ENCODE measurements around the gene SIGLECL1. TPM values are rescaled to one million over a fixed set of nuclear protein-coding genes. Genes with fewer than 3 reads are reported as not detected.

SIGLECL1 gene
- total and polyA plus RNA-seq, 4 donors = 0.03 TPM; not detected in 3

GRCh38 chr19:51301266-51301665 is 50.4 kb downstream of the SIGLECL1 start:
- ATAC-seq (ENCODE audit: insufficient read depth, low FRiP score) = no peak
- peaks cover 0 to 12% (median 3%) of the 10 kb centered on the region in 4 donors for H3K9me3 ChIP-seq (ENCODE audit: control insufficient read depth in 4 of 4, insufficient read depth in 3 of 4, low read length in 3 of 4)
- H3K9ac ChIP-seq (ENCODE audit: insufficient read depth in 1 of 2, low read length in 2 of 2) = no peak overlapping the region
- H3K4me3 ChIP-seq = no peak overlapping the region
- no peaks in the 10 kb centered on the region for H3K36me3 ChIP-seq (ENCODE audit: control insufficient read depth in 4 of 4, insufficient read depth in 4 of 4, low read length in 4 of 4)
- H3K4me1 ChIP-seq (ENCODE audit: control insufficient read depth in 5 of 5, insufficient read depth in 5 of 5, low read length in 5 of 5) = no peaks in the 10 kb centered on the region
- WGBS, 2 donors = 78 to 86% methylated on average over 7 of the region's 7 CpGs
- no peak for DNase-seq
- peaks cover 0 to 4% (median 0%) of the 10 kb centered on the region in 3 donors for H3K27me3 ChIP-seq (ENCODE audit: control insufficient read depth in 3 of 3, insufficient read depth in 3 of 3, low read length in 2 of 3)
- H3K27ac ChIP-seq (ENCODE audit: low read depth in 1 of 2, low read length in 1 of 2) = no peak overlapping the region
- TF ChIP-seq, protein P1, sequence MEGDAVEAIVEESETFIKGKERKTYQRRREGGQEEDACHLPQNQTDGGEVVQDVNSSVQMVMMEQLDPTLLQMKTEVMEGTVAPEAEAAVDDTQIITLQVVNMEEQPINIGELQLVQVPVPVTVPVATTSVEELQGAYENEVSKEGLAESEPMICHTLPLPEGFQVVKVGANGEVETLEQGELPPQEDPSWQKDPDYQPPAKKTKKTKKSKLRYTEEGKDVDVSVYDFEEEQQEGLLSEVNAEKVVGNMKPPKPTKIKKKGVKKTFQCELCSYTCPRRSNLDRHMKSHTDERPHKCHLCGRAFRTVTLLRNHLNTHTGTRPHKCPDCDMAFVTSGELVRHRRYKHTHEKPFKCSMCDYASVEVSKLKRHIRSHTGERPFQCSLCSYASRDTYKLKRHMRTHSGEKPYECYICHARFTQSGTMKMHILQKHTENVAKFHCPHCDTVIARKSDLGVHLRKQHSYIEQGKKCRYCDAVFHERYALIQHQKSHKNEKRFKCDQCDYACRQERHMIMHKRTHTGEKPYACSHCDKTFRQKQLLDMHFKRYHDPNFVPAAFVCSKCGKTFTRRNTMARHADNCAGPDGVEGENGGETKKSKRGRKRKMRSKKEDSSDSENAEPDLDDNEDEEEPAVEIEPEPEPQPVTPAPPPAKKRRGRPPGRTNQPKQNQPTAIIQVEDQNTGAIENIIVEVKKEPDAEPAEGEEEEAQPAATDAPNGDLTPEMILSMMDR (IDR thresholded peaks at IDR 0.05; ENCODE audit: control extremely low read depth, extremely low read depth) = no peak

GRCh38 chr19:51305479-51305878 is 54.6 kb downstream of the SIGLECL1 start:
- DNase-seq (no peak), ATAC-seq (ENCODE audit: insufficient read depth, low FRiP score) (no peak)
- Histone ChIP-seq H3K4me1 (ENCODE audit: control insufficient read depth in 5 of 5, insufficient read depth in 5 of 5, low read length in 5 of 5) (no peaks in the 10 kb centered on the region), H3K4me3 (no peak overlapping the region), H3K36me3 (ENCODE audit: control insufficient read depth in 4 of 4, insufficient read depth in 4 of 4, low read length in 4 of 4) (no peaks in the 10 kb centered on the region), H3K9me3 (ENCODE audit: control insufficient read depth in 4 of 4, insufficient read depth in 3 of 4, low read length in 3 of 4) (peaks cover 3 to 24% (median 6%) of the 10 kb centered on the region in 4 donors), H3K9ac (ENCODE audit: insufficient read depth in 1 of 2, low read length in 2 of 2) (no peak overlapping the region), H3K27ac (ENCODE audit: low read depth in 1 of 2, low read length in 1 of 2) (no peak overlapping the region), H3K27me3 (ENCODE audit: control insufficient read depth in 3 of 3, insufficient read depth in 3 of 3, low read length in 2 of 3) (peaks cover 0 to 3% (median 0%) of the 10 kb centered on the region in 3 donors)
- TF ChIP-seq, protein P1 (IDR thresholded peaks at IDR 0.05; ENCODE audit: control extremely low read depth, extremely low read depth) = no peak
- WGBS, 2 donors = 90 to 91% methylated on average over 3 of the region's 3 CpGs

DNA sequence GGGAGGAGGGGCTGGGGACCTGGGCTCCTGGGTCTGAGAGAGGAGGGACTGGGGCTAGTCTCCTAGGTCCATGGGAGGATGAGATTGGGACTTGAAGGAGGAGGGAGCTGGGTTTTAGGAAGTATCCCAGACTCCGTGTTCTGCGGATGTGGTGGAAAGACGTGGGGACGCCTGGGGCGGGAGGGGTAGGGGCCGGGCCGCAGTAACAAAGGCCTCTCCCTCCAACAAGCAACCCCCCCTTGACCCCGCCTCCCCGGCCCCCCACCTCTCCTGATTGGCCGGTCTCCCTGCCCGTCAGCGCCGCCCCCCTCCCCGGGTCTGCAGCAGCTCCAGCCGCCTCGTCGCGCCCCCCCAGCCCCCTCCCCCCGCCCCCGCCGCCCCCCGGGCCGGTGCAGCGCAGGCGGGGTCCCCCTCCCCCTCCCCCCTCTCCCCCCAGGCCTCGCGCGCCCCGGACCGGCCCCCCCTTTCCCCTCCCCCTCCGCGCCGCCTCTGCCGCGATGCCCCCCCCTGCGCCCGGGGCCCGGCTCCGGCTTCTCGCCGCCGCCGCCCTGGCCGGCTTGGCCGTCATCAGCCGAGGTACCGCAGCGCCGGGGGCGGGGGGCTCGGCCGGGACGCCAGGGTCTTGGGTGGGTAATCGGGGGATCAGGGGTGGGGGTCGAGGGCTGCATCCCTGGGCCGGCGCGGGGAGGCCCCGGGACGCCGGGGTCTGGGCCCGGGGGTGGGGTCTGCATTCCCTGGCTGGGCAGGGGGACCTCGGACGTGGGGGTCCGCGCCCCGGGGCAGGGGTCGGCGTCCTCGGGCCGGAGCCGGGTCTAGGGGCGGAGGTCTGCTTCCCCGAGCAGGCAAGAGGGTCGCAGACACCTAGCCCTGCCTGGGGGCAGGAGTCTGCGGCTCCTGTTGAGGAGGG is 60.7 kb downstream of the SIGLECL1 start, which contains the start of gene IGLON5:
TSS of gene IGLON5 (plus strand) at position 294 of the 907 bp plus-strand sequence. CDS start at position 498, 204 bp downstream.
- no peak within 1 kb of the TSS for H3K9ac ChIP-seq (ENCODE audit: insufficient read depth in 1 of 2, low read length in 2 of 2)
- DNase-seq (peak; percentile 35 to 74 (median 40)), ATAC-seq (ENCODE audit: insufficient read depth, low FRiP score) (no peak)
- no peak within 1 kb of the TSS for H3K4me3 ChIP-seq
- 5% methylated on average over 30 to 55 of the region's 76 CpGs for WGBS, 2 donors
- no peaks in the 10 kb centered on the region for H3K36me3 ChIP-seq (ENCODE audit: control insufficient read depth in 4 of 4, insufficient read depth in 4 of 4, low read length in 4 of 4)
- H3K9me3 ChIP-seq (ENCODE audit: control insufficient read depth in 4 of 4, insufficient read depth in 3 of 4, low read length in 3 of 4) = peaks cover 3 to 17% (median 5%) of the 10 kb centered on the region in 4 donors
- peaks cover 0 to 9% (median 3%) of the 10 kb centered on the region in 3 donors for H3K27me3 ChIP-seq (ENCODE audit: control insufficient read depth in 3 of 3, insufficient read depth in 3 of 3, low read length in 2 of 3)
- TF ChIP-seq, protein P1 (IDR thresholded peaks at IDR 0.05; ENCODE audit: control extremely low read depth, extremely low read depth) = no peak
- H3K4me1 ChIP-seq (ENCODE audit: control insufficient read depth in 5 of 5, insufficient read depth in 5 of 5, low read length in 5 of 5) = no peaks in the 10 kb centered on the region
- no peak within 1 kb of the TSS for H3K27ac ChIP-seq (ENCODE audit: low read depth in 1 of 2, low read length in 1 of 2)

All from lung (tissue), 12 donors.